Measurements from ENCODE around the gene KIAA0513. TPM values are rescaled to one million over a fixed set of nuclear protein-coding genes. Genes with fewer than 3 reads are reported as not detected.

Gene KIAA0513
- total RNA-seq, 1 donor from 2014 or later = 1.9 TPM

GRCh38 chr16:85067024-85067423 lies 39.4 kb downstream of the KIAA0513 start:
- no peaks in the 10 kb centered on the region for H3K27me3 ChIP-seq (ENCODE audit: control insufficient read depth, insufficient read depth, low read length)
- peaks cover 1% of the 10 kb centered on the region for H3K36me3 ChIP-seq (ENCODE audit: control insufficient read depth, insufficient read depth, low read length)
- DNase-seq (ENCODE audit: low read depth) = no peak
- no peak overlapping the region for H3K4me3 ChIP-seq (ENCODE audit: low read depth, low read length)
- TF ChIP-seq, protein P1, sequence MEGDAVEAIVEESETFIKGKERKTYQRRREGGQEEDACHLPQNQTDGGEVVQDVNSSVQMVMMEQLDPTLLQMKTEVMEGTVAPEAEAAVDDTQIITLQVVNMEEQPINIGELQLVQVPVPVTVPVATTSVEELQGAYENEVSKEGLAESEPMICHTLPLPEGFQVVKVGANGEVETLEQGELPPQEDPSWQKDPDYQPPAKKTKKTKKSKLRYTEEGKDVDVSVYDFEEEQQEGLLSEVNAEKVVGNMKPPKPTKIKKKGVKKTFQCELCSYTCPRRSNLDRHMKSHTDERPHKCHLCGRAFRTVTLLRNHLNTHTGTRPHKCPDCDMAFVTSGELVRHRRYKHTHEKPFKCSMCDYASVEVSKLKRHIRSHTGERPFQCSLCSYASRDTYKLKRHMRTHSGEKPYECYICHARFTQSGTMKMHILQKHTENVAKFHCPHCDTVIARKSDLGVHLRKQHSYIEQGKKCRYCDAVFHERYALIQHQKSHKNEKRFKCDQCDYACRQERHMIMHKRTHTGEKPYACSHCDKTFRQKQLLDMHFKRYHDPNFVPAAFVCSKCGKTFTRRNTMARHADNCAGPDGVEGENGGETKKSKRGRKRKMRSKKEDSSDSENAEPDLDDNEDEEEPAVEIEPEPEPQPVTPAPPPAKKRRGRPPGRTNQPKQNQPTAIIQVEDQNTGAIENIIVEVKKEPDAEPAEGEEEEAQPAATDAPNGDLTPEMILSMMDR (IDR thresholded peaks at IDR 0.05; ENCODE audit: insufficient read depth, low read length, poor library complexity, severe bottlenecking) = no peak

DNA sequence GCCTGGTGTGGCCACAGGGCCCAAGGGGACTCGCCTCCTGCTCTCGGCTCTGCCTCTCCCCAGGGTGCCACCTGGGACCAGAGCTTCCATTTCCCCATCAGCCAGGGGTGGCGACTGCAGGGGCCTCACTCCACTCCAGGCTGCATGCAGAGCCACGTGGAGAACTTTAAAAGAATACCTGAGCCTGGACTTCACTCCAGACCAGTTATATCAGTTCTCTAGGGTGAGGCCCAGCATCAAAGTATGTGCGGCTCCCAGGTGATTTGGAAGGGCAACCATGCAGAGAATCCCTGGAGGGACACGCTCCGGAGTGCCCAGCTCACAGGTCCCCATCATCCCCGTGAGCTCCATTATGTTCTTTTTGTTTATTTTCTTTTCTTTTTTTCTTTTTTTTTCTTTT lies 39.8 kb downstream of the KIAA0513 start:
- Histone ChIP-seq H3K27me3 (ENCODE audit: control insufficient read depth, insufficient read depth, low read length) (no peaks in the 10 kb centered on the region), H3K4me3 (ENCODE audit: low read depth, low read length) (no peak overlapping the region), H3K36me3 (ENCODE audit: control insufficient read depth, insufficient read depth, low read length) (peaks cover 1% of the 10 kb centered on the region)
- TF ChIP-seq, protein P1 (IDR thresholded peaks at IDR 0.05; ENCODE audit: insufficient read depth, low read length, poor library complexity, severe bottlenecking) = no peak
- DNase-seq (ENCODE audit: low read depth) = no peak

GRCh38 chr16:85068746-85069145 lies 41.2 kb downstream of the KIAA0513 start:
- no peaks in the 10 kb centered on the region for H3K27me3 ChIP-seq (ENCODE audit: control insufficient read depth, insufficient read depth, low read length)
- no peak overlapping the region for H3K4me3 ChIP-seq (ENCODE audit: low read depth, low read length)
- DNase-seq (ENCODE audit: low read depth) = no peak
- TF ChIP-seq, protein P1 (IDR thresholded peaks at IDR 0.05; ENCODE audit: insufficient read depth, low read length, poor library complexity, severe bottlenecking) = no peak
- H3K36me3 ChIP-seq (ENCODE audit: control insufficient read depth, insufficient read depth, low read length) = peaks cover 1% of the 10 kb centered on the region

DNA sequence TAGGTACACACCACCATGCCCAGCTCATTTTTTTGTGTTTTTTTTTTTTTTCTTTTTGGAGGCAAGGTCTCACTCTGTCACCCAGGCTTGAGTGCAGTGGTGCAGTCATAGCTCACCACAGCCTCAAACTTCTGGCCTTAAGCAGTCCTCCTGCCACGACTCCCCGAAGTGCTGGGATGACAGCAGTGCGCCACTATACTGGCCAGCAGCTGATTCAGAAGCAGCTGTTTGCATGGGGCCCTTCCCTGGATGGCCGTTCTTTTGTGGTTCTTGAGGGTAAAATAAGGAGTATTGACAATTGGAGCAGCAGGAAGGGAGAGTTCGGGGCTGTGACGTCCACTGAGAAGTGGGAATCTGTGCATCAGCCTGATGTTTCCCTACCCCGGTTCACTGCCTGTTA lies 41.6 kb downstream of the KIAA0513 start:
- TF ChIP-seq, protein P1 (IDR thresholded peaks at IDR 0.05; ENCODE audit: insufficient read depth, low read length, poor library complexity, severe bottlenecking) = no peak
- Histone ChIP-seq H3K27me3 (ENCODE audit: control insufficient read depth, insufficient read depth, low read length) (no peaks in the 10 kb centered on the region), H3K36me3 (ENCODE audit: control insufficient read depth, insufficient read depth, low read length) (peaks cover 1% of the 10 kb centered on the region), H3K4me3 (ENCODE audit: low read depth, low read length) (no peak overlapping the region)
- no peak for DNase-seq (ENCODE audit: low read depth)

DNA sequence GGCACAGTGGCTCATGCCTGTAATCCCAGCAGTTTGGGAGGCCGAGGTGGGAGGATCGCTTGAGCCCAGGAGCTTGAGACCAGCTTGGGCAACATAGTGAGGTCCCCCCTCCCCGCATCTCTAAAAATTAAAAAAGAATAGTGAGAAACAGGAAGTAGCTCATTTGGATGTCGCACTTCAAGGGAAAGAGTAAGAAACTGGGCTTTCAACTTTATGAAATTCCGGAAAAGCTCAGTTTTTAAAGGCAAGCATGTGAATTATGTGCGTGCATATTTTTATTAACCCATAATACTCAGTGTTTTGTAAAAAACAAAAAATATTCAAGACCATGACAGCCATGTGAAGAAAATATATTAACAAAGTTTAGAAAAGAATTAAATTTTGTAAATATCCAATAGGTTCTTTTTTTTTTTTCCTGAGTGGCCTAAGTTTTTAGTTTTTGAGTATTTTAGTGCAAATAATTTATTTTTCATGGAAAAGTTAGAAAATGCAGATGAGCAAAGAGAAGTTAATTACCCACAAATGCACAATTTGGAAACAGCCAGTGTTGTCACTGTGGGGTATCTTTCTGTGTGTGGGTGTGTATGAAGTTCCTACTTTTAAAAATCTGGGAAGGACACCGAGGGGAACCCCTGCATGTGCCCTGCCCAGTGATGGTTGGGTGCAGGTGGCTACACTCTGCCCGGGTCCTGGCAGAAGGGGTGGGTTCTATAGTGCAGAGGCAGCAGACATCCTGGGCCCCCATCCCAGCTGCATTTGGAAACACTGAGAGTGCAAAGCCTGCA lies 44.7 kb downstream of the KIAA0513 start:
- no peak for DNase-seq (ENCODE audit: low read depth)
- H3K27me3 ChIP-seq (ENCODE audit: control insufficient read depth, insufficient read depth, low read length) = no peaks in the 10 kb centered on the region
- no peak overlapping the region for H3K4me3 ChIP-seq (ENCODE audit: low read depth, low read length)
- peaks cover 1% of the 10 kb centered on the region for H3K36me3 ChIP-seq (ENCODE audit: control insufficient read depth, insufficient read depth, low read length)
- TF ChIP-seq, protein P1 (IDR thresholded peaks at IDR 0.05; ENCODE audit: insufficient read depth, low read length, poor library complexity, severe bottlenecking) = no peak

- DNase-seq (ENCODE audit: low read depth) = no peak
- TF ChIP-seq, protein P1 (IDR thresholded peaks at IDR 0.05; ENCODE audit: insufficient read depth, low read length, poor library complexity, severe bottlenecking) = no peak
- no peak overlapping the region for H3K4me3 ChIP-seq (ENCODE audit: low read depth, low read length)
- H3K27me3 ChIP-seq (ENCODE audit: control insufficient read depth, insufficient read depth, low read length) = no peaks in the 10 kb centered on the region
- peaks cover 1% of the 10 kb centered on the region for H3K36me3 ChIP-seq (ENCODE audit: control insufficient read depth, insufficient read depth, low read length)
These were observed 45.4 kb downstream of the KIAA0513 start for GRCh38 chr16:85072947-85073346.

Data from kidney epithelial cell (primary cell).